ENCODE data around the gene MAML1. TPM values are rescaled to one million over a fixed set of nuclear protein-coding genes. Genes with fewer than 3 reads are reported as not detected.

Gene MAML1
- total RNA-seq, 6 experiments from 2014 or later = 6.2 to 8.8 (median 8.0) TPM

- H3K9me3 ChIP-seq = no peaks in the 10 kb centered on the region
- TF ChIP-seq CTCF (IDR thresholded peaks at IDR 0.05) (no peak), POLR2A (IDR thresholded peaks at IDR 0.05) (no peak)
- H3K36me3 ChIP-seq = no peaks in the 10 kb centered on the region
- H3K27ac ChIP-seq = no peak overlapping the region
- peaks cover 0 to 12% (median 6%) of the 10 kb centered on the region in 4 donors for H3K4me1 ChIP-seq
- intact Hi-C loops (cut with DNase I) = no loop called here
- no peak for DNase-seq
- no peak for ATAC-seq
- H3K4me3 ChIP-seq = no peak overlapping the region
- WGBS (ENCODE audit: insufficient coverage, low coverage, low lambda C conversion rate, missing lambda C conversion rate) = 92% methylated on average over 5 of the region's 8 CpGs
- no peaks in the 10 kb centered on the region for H3K27me3 ChIP-seq
Measured at GRCh38 chr5:179749857-179750508, 17.4 kb downstream of the MAML1 start.

- Histone ChIP-seq H3K36me3 (no peaks in the 10 kb centered on the region), H3K27ac (peak overlapping the region in 1 of 3 donors; percentile 21), H3K9me3 (no peaks in the 10 kb centered on the region), H3K4me1 (peaks cover 0 to 31% (median 16%) of the 10 kb centered on the region in 4 donors), H3K4me3 (no peak overlapping the region), H3K27me3 (no peaks in the 10 kb centered on the region)
- TF ChIP-seq POLR2A (IDR thresholded peaks at IDR 0.05) = no peak
- TF ChIP-seq CTCF (IDR thresholded peaks at IDR 0.05) = no peak
- 81% methylated on average over 4 of the region's 5 CpGs for WGBS (ENCODE audit: insufficient coverage, low coverage, low lambda C conversion rate, missing lambda C conversion rate)
- intact Hi-C loops (cut with DNase I) = no loop called here
- ATAC-seq (no peak), DNase-seq (no peak)
Measured at GRCh38 chr5:179753971-179754370, 21.3 kb downstream of the MAML1 start.

GRCh38 chr5:179755022-179755421 lies 22.4 kb downstream of the MAML1 start:
- 26% methylated on average over 2 of the region's 2 CpGs for WGBS (ENCODE audit: insufficient coverage, low coverage, low lambda C conversion rate, missing lambda C conversion rate)
- TF ChIP-seq CTCF (IDR thresholded peaks at IDR 0.05) (no peak), POLR2A (IDR thresholded peaks at IDR 0.05) (no peak)
- peak; percentile 68 to 86 (median 73) for ATAC-seq
- Histone ChIP-seq H3K36me3 (no peaks in the 10 kb centered on the region), H3K9me3 (no peaks in the 10 kb centered on the region), H3K27ac (peak overlapping the region in 2 of 3 donors; percentile 8 to 21), H3K4me1 (peaks cover 0 to 31% (median 16%) of the 10 kb centered on the region in 4 donors), H3K27me3 (no peaks in the 10 kb centered on the region), H3K4me3 (no peak overlapping the region)
- DNase-seq = no peak
- intact Hi-C loops (cut with DNase I) = no loop called here

- WGBS (ENCODE audit: insufficient coverage, low coverage, low lambda C conversion rate, missing lambda C conversion rate) = 78% methylated on average over 4 of the region's 8 CpGs
- Histone ChIP-seq H3K9me3 (no peaks in the 10 kb centered on the region), H3K36me3 (no peaks in the 10 kb centered on the region), H3K27ac (no peak overlapping the region), H3K4me1 (peaks cover 0 to 53% (median 28%) of the 10 kb centered on the region in 4 donors), H3K4me3 (no peak overlapping the region), H3K27me3 (no peaks in the 10 kb centered on the region)
- intact Hi-C loops (cut with DNase I) = no loop called here
- ATAC-seq (no peak), DNase-seq (no peak)
- TF ChIP-seq CTCF (IDR thresholded peaks at IDR 0.05) (no peak), POLR2A (IDR thresholded peaks at IDR 0.05) (no peak)
Measured at GRCh38 chr5:179758955-179759354, 26.3 kb downstream of the MAML1 start.

All from right lobe of liver (tissue), 6 donors.